Diencephalon (tissue), 1 donor: ENCODE results near the gene ANKRD28. TPM values are rescaled to one million over a fixed set of nuclear protein-coding genes. Genes with fewer than 3 reads are reported as not detected.

Experiments used
- small RNA-seq: library from RNA; depleted of rRNA; stranded (forward); fragments of <200 nt; gene quantifications from one replicate; pipeline ENCODE3, GENCODE V24; 2014
- total RNA-seq: library from RNA; depleted of rRNA; stranded (reverse); fragments of >200 nt; gene quantifications from one replicate; pipeline ENCODE4 v1.2.3, GENCODE V29; 2014

ANKRD28 gene
- total RNA-seq: 90.7 TPM

GRCh38 chr3:15797642-15798303 is at the start of gene ANKRD28:
TSS of gene ANKRD28 (minus strand) at chr3:15797979. CDS start at chr3:15796521, 1,458 bp downstream.

Small RNA genes within 50 kb of the gene (small RNA-seq; reads per million reads assigned to genes)
- gene MIR3134 (not detected), gene RN7SL4P (not detected)

Other genes with a start within 250 kb of the ANKRD28 start
- 31.1 TPM for gene HACL1, start 196.4 kb downstream of the ANKRD28 start, total RNA-seq
- 19.6 TPM for gene BTD, start 196.2 kb downstream of the ANKRD28 start, total RNA-seq